ENCODE measurements around the gene IGF2BP2. TPM values are rescaled to one million over a fixed set of nuclear protein-coding genes. Genes with fewer than 3 reads are reported as not detected.

Gene IGF2BP2
- total and polyA plus RNA-seq, 2 experiments from 2014 or later = 88.9 to 91.8 TPM

- no peak for TF ChIP-seq EZH2phosphoT487 (IDR thresholded peaks at IDR 0.05; ENCODE audit: low read depth, severe bottlenecking, unreplicated experiment)
- no peak for TF ChIP-seq CTCF (IDR thresholded peaks at IDR 0.05; ENCODE audit: poor library complexity)
- TF ChIP-seq EZH2 (IDR thresholded peaks at IDR 0.05; ENCODE audit: borderline replicate concordance) = no peak
- no peak overlapping the region for H2AFZ ChIP-seq
- no peak overlapping the region for H3K27ac ChIP-seq
- no peaks in the 10 kb centered on the region for H3K9me3 ChIP-seq (ENCODE audit: low read depth)
- H4K20me1 ChIP-seq (ENCODE audit: insufficient read depth, poor library complexity, severe bottlenecking) = no peaks in the 10 kb centered on the region
- no peak for DNase-seq (ENCODE audit: low spot score)
- H3K36me3 ChIP-seq (replicated peaks; ENCODE audit: insufficient read depth, low read depth) = no peaks in the 10 kb centered on the region
- 100% methylated on average over 4 of the region's 4 CpGs for WGBS (ENCODE audit: low lambda C conversion rate, missing lambda C conversion rate)
- no peaks in the 10 kb centered on the region for H3K9me2 ChIP-seq (replicated peaks; ENCODE audit: insufficient read depth)
- H3K79me2 ChIP-seq = no peaks in the 10 kb centered on the region
- no peak overlapping the region for H3K4me3 ChIP-seq
- no peaks in the 10 kb centered on the region for H3K27me3 ChIP-seq
- H3K4me1 ChIP-seq (ENCODE audit: insufficient read depth) = no peaks in the 10 kb centered on the region
- H3K4me2 ChIP-seq = no peak overlapping the region
Observed at GRCh38 chr3:185648396-185648795, 176.4 kb downstream of the IGF2BP2 start.

- Histone ChIP-seq H2AFZ (no peak overlapping the region), H3K9me3 (ENCODE audit: low read depth) (no peaks in the 10 kb centered on the region), H3K79me2 (no peaks in the 10 kb centered on the region), H4K20me1 (ENCODE audit: insufficient read depth, poor library complexity, severe bottlenecking) (no peaks in the 10 kb centered on the region), H3K36me3 (replicated peaks; ENCODE audit: insufficient read depth, low read depth) (no peaks in the 10 kb centered on the region), H3K27me3 (no peaks in the 10 kb centered on the region), H3K4me1 (ENCODE audit: insufficient read depth) (no peaks in the 10 kb centered on the region), H3K4me2 (no peak overlapping the region), H3K27ac (no peak overlapping the region), H3K9me2 (replicated peaks; ENCODE audit: insufficient read depth) (no peaks in the 10 kb centered on the region), H3K4me3 (no peak overlapping the region)
- 97% methylated on average over 10 of the region's 10 CpGs for WGBS (ENCODE audit: low lambda C conversion rate, missing lambda C conversion rate)
- no peak for TF ChIP-seq CTCF (IDR thresholded peaks at IDR 0.05; ENCODE audit: poor library complexity)
- no peak for TF ChIP-seq EZH2 (IDR thresholded peaks at IDR 0.05; ENCODE audit: borderline replicate concordance)
- no peak for TF ChIP-seq EZH2phosphoT487 (IDR thresholded peaks at IDR 0.05; ENCODE audit: low read depth, severe bottlenecking, unreplicated experiment)
- no peak for DNase-seq (ENCODE audit: low spot score)
Observed at GRCh38 chr3:185647880-185648210, 177.0 kb downstream of the IGF2BP2 start.

- Histone ChIP-seq H3K4me3 (no peak overlapping the region), H3K4me2 (no peak overlapping the region), H3K4me1 (ENCODE audit: insufficient read depth) (no peaks in the 10 kb centered on the region), H3K9me2 (replicated peaks; ENCODE audit: insufficient read depth) (no peaks in the 10 kb centered on the region), H3K36me3 (replicated peaks; ENCODE audit: insufficient read depth, low read depth) (no peaks in the 10 kb centered on the region), H3K27ac (no peak overlapping the region), H3K79me2 (no peaks in the 10 kb centered on the region), H4K20me1 (ENCODE audit: insufficient read depth, poor library complexity, severe bottlenecking) (no peaks in the 10 kb centered on the region), H3K9me3 (ENCODE audit: low read depth) (no peaks in the 10 kb centered on the region), H2AFZ (no peak overlapping the region), H3K27me3 (no peaks in the 10 kb centered on the region)
- DNase-seq (ENCODE audit: low spot score) = no peak
- no peak for TF ChIP-seq CTCF (IDR thresholded peaks at IDR 0.05; ENCODE audit: poor library complexity)
- no peak for TF ChIP-seq EZH2phosphoT487 (IDR thresholded peaks at IDR 0.05; ENCODE audit: low read depth, severe bottlenecking, unreplicated experiment)
- no peak for TF ChIP-seq EZH2 (IDR thresholded peaks at IDR 0.05; ENCODE audit: borderline replicate concordance)
- WGBS (ENCODE audit: low lambda C conversion rate, missing lambda C conversion rate) = 94% methylated on average over 19 of the region's 19 CpGs
Observed at GRCh38 chr3:185647134-185647879, 177.5 kb downstream of the IGF2BP2 start.

Data from hepatocyte (in vitro differentiated cells).